Brain microvascular endothelial cell (primary cell): ENCODE measurements around the gene MCHR1.
A peak's percentile ranks its signal among the peaks of the same experiment; 100 is the strongest.

ENCODE experiments used
- DNase-seq: peaks from one replicate; pipeline ENCODE4 v3.0.0-alpha.2; 2020
- H3K27ac ChIP-seq: fragments of 250-450 bp; sonication (Bioruptor Pico); 2 replicates; pipeline ENCODE4 v1.5.1; 2020; ENCODE audit warnings: mild to moderate bottlenecking, moderate library complexity
- H3K27me3 ChIP-seq: fragments of 250-450 bp; sonication (Bioruptor Pico); replicated peaks from 2 replicates; pipeline ENCODE4 v1.5.1; 2020; ENCODE audit warnings: mild to moderate bottlenecking
- H3K36me3 ChIP-seq: fragments of 250-450 bp; sonication (Bioruptor Pico); replicated peaks from 2 replicates; pipeline ENCODE4 v1.5.1; 2020; ENCODE audit warnings: mild to moderate bottlenecking
- H3K4me3 ChIP-seq: 2 replicates; pipeline ENCODE4 v1.5.1; 2011; ENCODE audit warnings: low read depth, mild to moderate bottlenecking, control low read depth, low read length, moderate library complexity
- in situ Hi-C: cut with HindIII; loops from 2 replicates; pipeline ENCODE4 v1.10.0; 2017; ENCODE audit warnings: low sequenced_read_pairs, low pct_ligation_motif_present
- TF ChIP-seq, protein P1 (sequence below): IDR thresholded peaks from 2 replicates; pipeline ENCODE4 v1.5.1; 2011; ENCODE audit warnings: low read depth, mild to moderate bottlenecking, moderate library complexity, low read length, control low read depth, inconsistent platforms; ENCODE audit errors: missing control alignments

Gene MCHR1, protein sequence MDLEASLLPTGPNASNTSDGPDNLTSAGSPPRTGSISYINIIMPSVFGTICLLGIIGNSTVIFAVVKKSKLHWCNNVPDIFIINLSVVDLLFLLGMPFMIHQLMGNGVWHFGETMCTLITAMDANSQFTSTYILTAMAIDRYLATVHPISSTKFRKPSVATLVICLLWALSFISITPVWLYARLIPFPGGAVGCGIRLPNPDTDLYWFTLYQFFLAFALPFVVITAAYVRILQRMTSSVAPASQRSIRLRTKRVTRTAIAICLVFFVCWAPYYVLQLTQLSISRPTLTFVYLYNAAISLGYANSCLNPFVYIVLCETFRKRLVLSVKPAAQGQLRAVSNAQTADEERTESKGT

DNA sequence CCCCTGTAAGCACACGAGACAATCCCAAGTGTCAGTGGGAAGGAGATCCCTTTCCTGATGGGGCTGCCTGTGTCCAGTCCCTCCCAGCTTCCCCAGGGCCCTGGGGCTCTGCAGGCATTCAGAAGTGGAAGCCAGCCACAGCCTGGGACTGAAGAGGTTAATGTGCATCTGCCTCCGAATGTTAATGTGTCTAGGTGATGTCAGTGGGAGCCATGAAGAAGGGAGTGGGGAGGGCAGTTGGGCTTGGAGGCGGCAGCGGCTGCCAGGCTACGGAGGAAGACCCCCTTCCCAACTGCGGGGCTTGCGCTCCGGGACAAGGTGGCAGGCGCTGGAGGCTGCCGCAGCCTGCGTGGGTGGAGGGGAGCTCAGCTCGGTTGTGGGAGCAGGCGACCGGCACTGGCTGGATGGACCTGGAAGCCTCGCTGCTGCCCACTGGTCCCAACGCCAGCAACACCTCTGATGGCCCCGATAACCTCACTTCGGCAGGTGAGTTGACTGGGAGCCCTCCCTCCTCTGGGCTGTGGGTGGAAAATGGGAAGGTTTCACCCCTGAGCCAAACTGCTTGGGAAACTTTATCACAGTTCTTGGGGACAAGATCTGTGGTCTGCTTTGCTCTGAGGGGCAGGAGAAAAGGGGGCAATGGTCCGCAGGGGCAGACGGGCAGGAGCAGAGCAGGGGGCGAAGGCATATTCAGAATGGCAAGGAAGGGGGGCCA, at the start of gene MCHR1:
Gene MCHR1, plus strand, starts transcription at position 236 of the 715 bp plus-strand sequence. Its CDS starts 169 bp downstream, at position 405.
- Histone ChIP-seq H3K27me3 (peaks cover 16% of the 10 kb centered on the region), H3K4me3 (peak within 1 kb of the TSS; percentile 41), H3K36me3 (no peaks in the 10 kb centered on the region), H3K27ac (no peak within 1 kb of the TSS)
- TF ChIP-seq, protein P1, sequence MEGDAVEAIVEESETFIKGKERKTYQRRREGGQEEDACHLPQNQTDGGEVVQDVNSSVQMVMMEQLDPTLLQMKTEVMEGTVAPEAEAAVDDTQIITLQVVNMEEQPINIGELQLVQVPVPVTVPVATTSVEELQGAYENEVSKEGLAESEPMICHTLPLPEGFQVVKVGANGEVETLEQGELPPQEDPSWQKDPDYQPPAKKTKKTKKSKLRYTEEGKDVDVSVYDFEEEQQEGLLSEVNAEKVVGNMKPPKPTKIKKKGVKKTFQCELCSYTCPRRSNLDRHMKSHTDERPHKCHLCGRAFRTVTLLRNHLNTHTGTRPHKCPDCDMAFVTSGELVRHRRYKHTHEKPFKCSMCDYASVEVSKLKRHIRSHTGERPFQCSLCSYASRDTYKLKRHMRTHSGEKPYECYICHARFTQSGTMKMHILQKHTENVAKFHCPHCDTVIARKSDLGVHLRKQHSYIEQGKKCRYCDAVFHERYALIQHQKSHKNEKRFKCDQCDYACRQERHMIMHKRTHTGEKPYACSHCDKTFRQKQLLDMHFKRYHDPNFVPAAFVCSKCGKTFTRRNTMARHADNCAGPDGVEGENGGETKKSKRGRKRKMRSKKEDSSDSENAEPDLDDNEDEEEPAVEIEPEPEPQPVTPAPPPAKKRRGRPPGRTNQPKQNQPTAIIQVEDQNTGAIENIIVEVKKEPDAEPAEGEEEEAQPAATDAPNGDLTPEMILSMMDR, result no peak
- in situ Hi-C loops, result no loop called here
- DNase-seq, result no peak

DNA sequence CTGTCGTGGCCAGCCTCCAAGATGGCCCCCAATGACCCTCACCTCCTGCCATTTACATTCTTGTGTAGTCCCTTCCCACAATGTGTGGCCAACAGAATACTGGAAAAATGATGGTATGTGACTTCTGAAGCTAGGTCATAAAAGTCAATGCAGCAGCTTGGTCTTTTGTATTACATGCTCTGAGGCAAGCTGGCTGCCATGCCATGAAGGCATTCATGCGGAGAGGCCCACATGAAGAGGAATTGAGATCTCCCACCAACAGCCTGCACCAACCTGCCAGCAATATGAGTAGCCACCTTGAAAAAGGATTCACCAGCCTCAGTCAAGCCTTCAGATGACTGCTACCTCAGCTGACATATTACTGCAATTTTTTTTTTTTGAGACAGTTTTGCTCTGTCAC, 47.4 kb upstream of the MCHR1 start:
- H3K36me3 ChIP-seq, result no peaks in the 10 kb centered on the region
- in situ Hi-C loops, result loop anchor here (25.0 kb wide), 1 partner anchor 95 kb away; no protein-coding TSS in a partner anchor
- TF ChIP-seq, protein P1, result no peak

DNA sequence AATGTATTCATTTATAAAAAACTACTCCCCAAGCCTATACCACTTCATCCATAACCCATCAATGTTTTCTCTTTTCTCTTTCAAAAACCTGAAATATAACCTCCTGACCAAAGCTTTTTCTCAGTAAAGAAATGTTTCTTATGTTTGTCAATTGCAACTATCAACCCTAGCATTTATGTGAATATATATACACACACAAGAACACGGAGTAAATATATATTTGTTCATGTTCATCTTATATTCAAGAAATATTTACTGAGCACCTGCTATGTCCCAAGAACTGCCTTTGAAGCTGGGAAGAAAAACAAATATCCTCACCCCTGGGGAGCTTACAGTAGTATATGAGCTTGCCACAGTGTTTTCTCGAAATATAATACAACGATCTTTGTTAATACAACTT, 46.2 kb upstream of the MCHR1 start:
- H3K36me3 ChIP-seq, result no peaks in the 10 kb centered on the region
- in situ Hi-C loops, result loop anchor here (25.0 kb wide), 1 partner anchor 96 kb away; no protein-coding TSS in a partner anchor
- H3K4me3 ChIP-seq, result no peak overlapping the region
- H3K27ac ChIP-seq, result no peak overlapping the region
- TF ChIP-seq, protein P1, result no peak
- DNase-seq, result no peak
- no peaks in the 10 kb centered on the region for H3K27me3 ChIP-seq

More for the DNA sequence above, 47.4 kb upstream of the MCHR1 start:
- Histone ChIP-seq H3K27me3 (no peaks in the 10 kb centered on the region), H3K27ac (no peak overlapping the region), H3K4me3 (no peak overlapping the region)
- DNase-seq, result no peak

DNA sequence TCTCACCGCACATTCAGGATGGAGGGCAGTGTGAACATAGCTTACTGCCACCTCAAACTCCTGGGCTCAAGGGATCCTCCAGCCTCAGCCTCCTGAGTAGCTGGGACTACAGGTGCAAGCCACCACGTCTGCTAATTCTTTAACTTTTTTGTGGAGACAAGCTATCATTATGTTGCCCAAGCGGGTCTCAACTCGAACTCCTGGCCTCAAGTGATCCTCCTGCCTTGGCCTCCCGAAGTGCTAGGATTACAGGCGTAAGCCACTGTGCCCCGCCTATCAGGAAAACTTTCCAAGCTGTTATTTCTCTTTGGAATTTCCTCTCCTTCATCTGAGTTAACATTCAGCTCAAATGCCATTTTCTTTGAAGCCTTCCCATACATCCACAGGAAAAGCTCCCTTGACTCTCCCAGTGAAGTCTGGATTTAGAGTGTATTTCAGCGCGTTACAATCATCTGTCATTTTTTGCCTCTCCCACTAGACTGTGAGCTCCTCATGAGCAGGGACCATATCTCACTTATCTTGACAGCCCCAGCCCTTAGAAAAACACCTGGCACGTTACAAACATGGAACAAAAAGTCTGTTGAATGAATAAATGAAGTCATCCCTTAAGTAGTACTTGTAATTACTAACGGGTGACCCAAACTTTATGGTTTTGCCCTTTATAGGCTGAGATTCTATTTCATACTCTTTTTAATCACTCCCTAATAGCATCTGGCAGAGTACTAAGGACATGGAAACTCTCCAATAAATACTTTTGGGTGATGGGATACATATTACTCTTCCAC, 45.0 kb upstream of the MCHR1 start:
- H3K4me3 ChIP-seq, result no peak overlapping the region
- no peaks in the 10 kb centered on the region for H3K27me3 ChIP-seq
- H3K27ac ChIP-seq, result no peak overlapping the region
- no peaks in the 10 kb centered on the region for H3K36me3 ChIP-seq
- no peak for DNase-seq
- in situ Hi-C loops, result loop anchor here (25.0 kb wide), 1 partner anchor 97 kb away; no protein-coding TSS in a partner anchor
- TF ChIP-seq, protein P1, result no peak

DNA sequence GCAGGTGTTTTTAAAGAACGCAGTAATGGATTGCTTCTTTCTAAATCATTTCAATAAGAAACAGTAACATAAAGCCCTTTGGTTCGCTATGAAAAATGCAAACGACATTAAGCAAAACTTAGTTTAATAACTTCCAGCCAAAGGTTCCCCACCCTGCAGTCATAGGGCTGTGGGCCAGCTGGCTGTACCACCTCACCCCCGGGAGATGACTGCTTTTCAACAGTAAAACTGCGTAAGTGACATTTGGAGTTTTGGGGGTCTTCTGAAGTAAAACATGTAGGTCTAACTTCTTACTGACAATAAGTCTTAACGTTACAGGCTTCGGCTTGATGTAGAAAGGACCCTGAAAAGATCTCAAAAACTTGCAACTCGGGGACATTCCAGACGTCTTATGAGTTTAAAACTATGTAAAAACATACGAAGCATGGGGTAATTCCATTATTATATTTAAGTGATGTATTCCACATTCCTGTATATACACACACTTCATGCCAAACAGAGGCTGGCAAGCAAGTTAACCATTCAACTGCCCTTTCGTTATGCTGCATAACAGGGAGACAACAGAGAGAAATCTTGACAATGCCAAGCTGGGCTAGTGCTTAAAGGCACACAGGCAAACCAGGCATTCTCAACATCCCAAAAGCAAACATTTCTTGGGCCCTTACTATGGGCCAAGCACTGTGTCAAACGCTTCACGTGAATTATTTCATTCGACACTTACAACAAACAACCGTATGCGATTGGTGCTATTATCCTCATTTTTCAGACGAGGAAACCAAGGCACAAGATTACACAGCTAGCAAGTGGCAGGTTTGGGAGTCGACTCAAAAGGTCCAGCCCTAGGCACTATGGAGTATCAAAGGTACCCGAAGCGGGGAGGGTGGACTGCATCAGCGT, 44.0 kb upstream of the MCHR1 start:
- peak overlapping the region; percentile 77 for H3K4me3 ChIP-seq
- no peak overlapping the region for H3K27ac ChIP-seq
- no peaks in the 10 kb centered on the region for H3K27me3 ChIP-seq
- in situ Hi-C loops, result loop anchor here (25.0 kb wide), 1 partner anchor 98 kb away; no protein-coding TSS in a partner anchor
- TF ChIP-seq, protein P1, result no peak
- DNase-seq, result no peak
- H3K36me3 ChIP-seq, result no peaks in the 10 kb centered on the region
